Calu3 (cell line): ENCODE data around the gene MPZ. TPM values are rescaled to one million over a fixed set of nuclear protein-coding genes. Genes with fewer than 3 reads are reported as not detected.

Experiments used
- BruUV-seq: library from RNA; stranded (reverse); fragments of 400-500 nt; replicated peaks from 2 replicates; lab custom pipeline; 2021; lab: Mats Ljungman, UMichigan
- CTCF ChIA-PET: fragments of 300-600 bp; sonication (Branson Sonifier 250); formaldehyde crosslinking; loops from one replicate; lab custom pipeline; 2022; ENCODE audit warnings: antibody characterized with exemption; lab: Charles Lee
- DNase-seq: peaks from one replicate; pipeline ENCODE4 v3.0.0; 2022
- H3K27ac Mint-ChIP-seq: one replicate; pipeline ENCODE4 v1.8.0; 2022; ENCODE audit warnings: mixed read lengths; ENCODE audit not compliant: unreplicated experiment
- H3K27me3 Mint-ChIP-seq: one replicate; pipeline ENCODE4 v1.8.0; 2022; ENCODE audit warnings: mixed read lengths; ENCODE audit not compliant: unreplicated experiment
- H3K36me3 Mint-ChIP-seq: one replicate; pipeline ENCODE4 v1.8.0; 2022; ENCODE audit warnings: mild to moderate bottlenecking, moderate library complexity, mixed read lengths; ENCODE audit not compliant: insufficient read depth, unreplicated experiment
- H3K4me1 Mint-ChIP-seq: one replicate; pipeline ENCODE4 v1.8.0; 2022; ENCODE audit warnings: mild to moderate bottlenecking, low read depth, mixed read lengths; ENCODE audit not compliant: unreplicated experiment
- H3K4me3 Mint-ChIP-seq: one replicate; pipeline ENCODE4 v1.8.0; 2022; ENCODE audit warnings: mild to moderate bottlenecking, low read depth, moderate library complexity, mixed read lengths; ENCODE audit not compliant: unreplicated experiment
- H3K9me3 Mint-ChIP-seq: one replicate; pipeline ENCODE4 v1.8.0; 2022; ENCODE audit warnings: low read depth, mixed read lengths; ENCODE audit not compliant: unreplicated experiment
- intact Hi-C: fragments of 100-400 bp; cut with micrococcal nuclease; formaldehyde crosslinking; loops from one replicate; pipeline ENCODE4 v1.10.0; 2022; ENCODE audit not compliant: unreplicated experiment
- total RNA-seq: library from RNA; stranded (reverse); gene quantifications from 2 replicates; pipeline ENCODE4 v1.2.3, GENCODE V29; 2022
- TF ChIP-seq, protein P1 (sequence below): fragments of 200-600 bp; IDR thresholded peaks from one replicate; pipeline ENCODE4 v1.8.0; 2022; ENCODE audit warnings: antibody characterized with exemption; ENCODE audit not compliant: unreplicated experiment

MPZ gene
- total RNA-seq, 1 experiment from 2014 or later: 0.47 TPM

DNA sequence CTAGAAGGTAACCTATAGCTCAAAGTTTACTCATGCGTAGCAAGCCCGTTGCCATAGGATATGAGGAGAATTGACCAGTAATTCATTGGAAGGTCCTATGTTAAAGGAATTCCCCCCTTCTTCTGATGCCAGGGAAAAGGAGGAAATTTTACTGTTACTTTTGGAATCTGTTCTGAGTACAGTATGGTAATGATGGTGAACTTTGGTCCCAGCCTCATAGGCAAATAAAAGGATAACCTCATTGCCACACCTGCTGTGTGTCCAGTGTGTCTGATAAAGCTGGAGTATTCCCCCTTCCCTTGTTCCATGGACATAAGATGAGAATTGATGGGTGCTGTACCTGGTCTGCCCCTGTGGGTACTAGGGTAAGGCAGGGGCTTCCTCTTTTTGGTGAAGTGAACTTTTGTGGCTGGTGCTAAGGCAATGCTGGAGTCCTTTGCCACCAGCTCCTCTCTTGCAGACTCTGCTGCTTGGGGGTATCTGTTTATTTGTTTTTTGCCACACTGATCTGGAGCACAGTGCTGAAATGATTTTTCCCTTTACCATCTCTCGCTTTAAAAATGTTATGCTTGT, 22.2 kb downstream of the MPZ start:
- TF ChIP-seq, protein P1, sequence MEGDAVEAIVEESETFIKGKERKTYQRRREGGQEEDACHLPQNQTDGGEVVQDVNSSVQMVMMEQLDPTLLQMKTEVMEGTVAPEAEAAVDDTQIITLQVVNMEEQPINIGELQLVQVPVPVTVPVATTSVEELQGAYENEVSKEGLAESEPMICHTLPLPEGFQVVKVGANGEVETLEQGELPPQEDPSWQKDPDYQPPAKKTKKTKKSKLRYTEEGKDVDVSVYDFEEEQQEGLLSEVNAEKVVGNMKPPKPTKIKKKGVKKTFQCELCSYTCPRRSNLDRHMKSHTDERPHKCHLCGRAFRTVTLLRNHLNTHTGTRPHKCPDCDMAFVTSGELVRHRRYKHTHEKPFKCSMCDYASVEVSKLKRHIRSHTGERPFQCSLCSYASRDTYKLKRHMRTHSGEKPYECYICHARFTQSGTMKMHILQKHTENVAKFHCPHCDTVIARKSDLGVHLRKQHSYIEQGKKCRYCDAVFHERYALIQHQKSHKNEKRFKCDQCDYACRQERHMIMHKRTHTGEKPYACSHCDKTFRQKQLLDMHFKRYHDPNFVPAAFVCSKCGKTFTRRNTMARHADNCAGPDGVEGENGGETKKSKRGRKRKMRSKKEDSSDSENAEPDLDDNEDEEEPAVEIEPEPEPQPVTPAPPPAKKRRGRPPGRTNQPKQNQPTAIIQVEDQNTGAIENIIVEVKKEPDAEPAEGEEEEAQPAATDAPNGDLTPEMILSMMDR: no peak
- no peaks in the 10 kb centered on the region for H3K4me1 Mint-ChIP-seq
- peaks cover 74% of the 10 kb centered on the region for H3K27me3 Mint-ChIP-seq
- intact Hi-C loops: no loop called here
- H3K36me3 Mint-ChIP-seq: no peaks in the 10 kb centered on the region
- no peak overlapping the region for H3K27ac Mint-ChIP-seq
- BruUV-seq: no TSS peak
- no peak for DNase-seq
- no peaks in the 10 kb centered on the region for H3K9me3 Mint-ChIP-seq
- no peak overlapping the region for H3K4me3 Mint-ChIP-seq
- CTCF ChIA-PET: interaction anchor here (0.7 kb wide), 1 partner anchor 154 kb away, joined by 3 read pairs; no protein-coding TSS in a partner anchor

DNA sequence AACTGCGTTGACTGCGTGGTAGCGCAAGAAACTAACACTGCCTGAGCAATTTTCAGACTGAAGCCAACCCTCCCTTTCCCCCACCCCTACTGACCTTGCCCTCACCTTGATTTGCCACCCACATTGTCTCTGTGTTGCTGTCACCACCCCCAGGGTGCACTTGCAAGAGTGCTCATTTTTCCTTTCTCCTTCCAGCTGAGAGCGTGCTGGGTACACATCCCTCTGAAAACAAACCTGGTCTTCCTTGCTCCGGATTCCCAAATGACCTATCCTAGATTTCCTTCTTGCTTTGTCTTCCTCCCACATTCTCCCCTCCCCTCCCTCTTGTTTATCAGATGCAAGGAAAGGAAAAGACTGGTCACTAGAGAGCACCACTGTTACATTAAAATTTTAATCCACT, 24.2 kb downstream of the MPZ start:
- BruUV-seq: no TSS peak
- Mint-ChIP-seq H3K9me3 (no peaks in the 10 kb centered on the region), H3K4me3 (no peak overlapping the region), H3K27ac (no peak overlapping the region), H3K36me3 (no peaks in the 10 kb centered on the region), H3K4me1 (no peaks in the 10 kb centered on the region), H3K27me3 (peaks cover 79% of the 10 kb centered on the region)
- DNase-seq: no peak
- CTCF ChIA-PET: no interaction called here
- intact Hi-C loops: no loop called here
- TF ChIP-seq, protein P1: no peak

DNA sequence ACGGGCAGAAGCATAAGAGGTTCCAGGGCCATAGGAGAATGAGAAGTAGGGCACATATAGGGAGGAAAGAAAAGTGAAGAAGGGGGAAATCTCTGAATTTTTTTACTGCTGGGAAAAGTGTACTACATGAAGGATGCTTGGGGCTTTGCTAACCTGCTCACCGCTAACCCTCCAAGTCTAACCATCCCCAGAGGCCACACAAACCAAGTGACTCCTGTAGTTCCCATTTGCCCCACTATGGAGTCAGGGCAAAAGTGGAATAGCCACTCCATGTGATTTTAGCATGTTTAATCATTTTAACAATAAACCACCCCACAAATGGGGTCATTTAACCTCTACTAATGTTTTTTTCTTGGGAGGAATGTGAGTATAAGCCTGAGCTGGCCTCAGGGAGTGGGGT, 24.7 kb downstream of the MPZ start:
- Mint-ChIP-seq H3K4me1 (no peaks in the 10 kb centered on the region), H3K4me3 (no peak overlapping the region), H3K9me3 (no peaks in the 10 kb centered on the region), H3K36me3 (no peaks in the 10 kb centered on the region), H3K27me3 (peaks cover 79% of the 10 kb centered on the region), H3K27ac (no peak overlapping the region)
- intact Hi-C loops: no loop called here
- TF ChIP-seq, protein P1: no peak
- BruUV-seq: no TSS peak
- CTCF ChIA-PET: no interaction called here
- DNase-seq: no peak

DNA sequence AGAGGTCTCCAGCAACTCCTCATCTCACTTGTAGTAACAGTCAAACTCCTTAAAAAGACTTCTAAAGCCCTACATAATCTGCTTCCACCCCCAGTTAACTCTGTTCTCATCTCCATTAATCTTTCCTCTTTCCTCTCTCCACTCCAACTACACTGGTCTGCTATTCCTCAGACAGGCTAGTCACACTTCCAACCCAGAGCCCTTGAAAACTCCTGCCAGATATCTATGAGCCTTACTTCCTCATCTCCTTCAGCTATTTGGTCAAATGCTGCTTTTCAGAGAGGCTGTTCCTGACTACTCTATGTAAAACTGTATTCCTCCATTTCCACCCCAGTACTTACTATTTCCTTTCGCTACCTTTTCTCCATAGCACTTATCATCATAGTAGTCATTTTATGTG, 26.8 kb downstream of the MPZ start:
- no peak for DNase-seq
- CTCF ChIA-PET: interaction anchor here (0.6 kb wide), 1 partner anchor 8 kb away, joined by 5 read pairs; no protein-coding TSS in a partner anchor
- no TSS peak for BruUV-seq
- H3K27me3 Mint-ChIP-seq: peaks cover 85% of the 10 kb centered on the region
- H3K4me1 Mint-ChIP-seq: no peaks in the 10 kb centered on the region
- H3K36me3 Mint-ChIP-seq: no peaks in the 10 kb centered on the region
- intact Hi-C loops: no loop called here
- TF ChIP-seq, protein P1: no peak
- no peaks in the 10 kb centered on the region for H3K9me3 Mint-ChIP-seq
- no peak overlapping the region for H3K27ac Mint-ChIP-seq
- no peak overlapping the region for H3K4me3 Mint-ChIP-seq
